Naive thymus-derived CD4-positive, alpha-beta T cell (primary cell): ENCODE results near the gene CDH4. TPM values are rescaled to one million over a fixed set of nuclear protein-coding genes. Genes with fewer than 3 reads are reported as not detected.

Experiments used
- ATAC-seq: fragments of 150-1000 bp; cut with Tn5 transposase; 2 replicates; pipeline ENCODE4 v1.10.0; 2021; ENCODE audit warnings: mild to moderate bottlenecking, moderate library complexity
- CTCF ChIA-PET: fragments of 350-600 bp; sonication (Branson Sonifier 250); formaldehyde crosslinking; loops from one replicate; lab custom pipeline; 2021; ENCODE audit warnings: antibody characterized with exemption; lab: Charles Lee
- POLR2A ChIA-PET: fragments of 350-600 bp; sonication (Branson Sonifier 250); formaldehyde crosslinking; loops from one replicate; lab custom pipeline; 2021; ENCODE audit warnings: antibody characterized with exemption, inconsistent platforms; lab: Charles Lee
- DNase-seq, 9 donors: peaks; one replicate each; pipeline versions ENCODE4 v3.0.0 to v3.0.0-alpha.2; 2020 to 2022; ENCODE audit warnings: mixed read lengths in 1 of 9
- H3K27ac ChIP-seq: one replicate; pipeline ENCODE4 v1.7.0; 2013; ENCODE audit warnings: mild to moderate bottlenecking, low read depth, low read length, moderate library complexity
- H3K27me3 ChIP-seq, 2 donors: one replicate each; pipeline ENCODE4 v1.7.0; 2013; ENCODE audit warnings: low read length in 2 of 2, mild to moderate bottlenecking in 2 of 2, moderate library complexity in 2 of 2; ENCODE audit not compliant: control insufficient read depth in 2 of 2, insufficient read depth in 2 of 2
- H3K36me3 ChIP-seq, 3 experiments: 1 replicate in 2 of 3; 2 replicates in 1 of 3; pipeline ENCODE4 v1.7.0; 2013; ENCODE audit warnings: low read length in 3 of 3, mild to moderate bottlenecking in 3 of 3, moderate library complexity in 1 of 3; ENCODE audit not compliant: insufficient read depth in 3 of 3, control insufficient read depth in 2 of 3
- H3K4me1 ChIP-seq, 2 donors: one replicate each; pipeline ENCODE4 v1.7.0; 2013; ENCODE audit warnings: low read length in 2 of 2, mild to moderate bottlenecking in 2 of 2, moderate library complexity in 1 of 2; ENCODE audit not compliant: control insufficient read depth in 2 of 2, insufficient read depth in 2 of 2
- H3K4me3 ChIP-seq: 2 replicates; pipeline ENCODE4 v1.7.0; 2013; ENCODE audit warnings: mild to moderate bottlenecking, low read length
- H3K9me3 ChIP-seq, 3 experiments: 1 replicate in 2 of 3; 2 replicates in 1 of 3; pipeline ENCODE4 v1.7.0; 2013; ENCODE audit warnings: low read length in 3 of 3; ENCODE audit not compliant: control insufficient read depth in 2 of 3
- H3K27ac Mint-ChIP-seq, 9 donors: one replicate each; pipeline ENCODE4 v1.8.0; 2020 to 2022; ENCODE audit warnings: mixed read lengths in 9 of 9, mild to moderate bottlenecking in 8 of 9, moderate library complexity in 5 of 9, inconsistent platforms in 2 of 9
- H3K27me3 Mint-ChIP-seq, 5 donors: one replicate each; pipeline ENCODE4 v1.8.0; 2021 to 2022; ENCODE audit warnings: mixed read lengths in 5 of 5, mild to moderate bottlenecking in 1 of 5
- H3K36me3 Mint-ChIP-seq, 5 donors: one replicate each; pipeline ENCODE4 v1.8.0; 2020 to 2022; ENCODE audit warnings: mixed read lengths in 5 of 5, mild to moderate bottlenecking in 3 of 5, inconsistent platforms in 1 of 5
- H3K4me1 Mint-ChIP-seq, 7 donors: one replicate each; pipeline ENCODE4 v1.8.0; 2020 to 2022; ENCODE audit warnings: mixed read lengths in 7 of 7, mild to moderate bottlenecking in 3 of 7, inconsistent platforms in 1 of 7
- H3K4me3 Mint-ChIP-seq, 10 donors: one replicate each; pipeline ENCODE4 v1.8.0; 2020 to 2022; ENCODE audit warnings: mild to moderate bottlenecking in 10 of 10, mixed read lengths in 10 of 10, moderate library complexity in 6 of 10, inconsistent platforms in 2 of 10
- H3K9me3 Mint-ChIP-seq, 11 donors: one replicate each; pipeline ENCODE4 v1.8.0; 2020 to 2022; ENCODE audit warnings: mixed read lengths in 11 of 11, mild to moderate bottlenecking in 4 of 11, inconsistent platforms in 1 of 11, moderate library complexity in 1 of 11
- intact Hi-C, 2 donors: fragments of 100-400 bp; cut with micrococcal nuclease; formaldehyde crosslinking; loops; one replicate each; pipeline ENCODE4 v1.15.1; 2023
- polyA plus RNA-seq, 2 donors: library from polyadenylated mRNA; unstranded; fragments of 300-500 nt; fragmentation: Illumina TruSeq; gene quantifications; one replicate each; pipeline ENCODE4 v1.2.3, GENCODE V29; 2021
- total RNA-seq, 6 experiments: library from RNA in 5 of 6; stranded (reverse) in 5 of 6; gene quantifications; 1 replicate in 5 of 6; 2 replicates in 1 of 6; pipeline ENCODE4 v1.2.3 and lab custom pipeline; 2021 to 2026

Gene CDH4
- total and polyA plus RNA-seq, 7 experiments from 2014 or later = 0.05 to 0.43 (median 0.14) TPM; not detected in 1

GRCh38 chr20:61958773-61959700 is 707.0 kb downstream of the CDH4 start:
- ATAC-seq = no peak
- H3K4me3 ChIP-seq = no peak overlapping the region
- H3K4me1 Mint-ChIP-seq = peaks cover 0 to 4% (median 0%) of the 10 kb centered on the region in 7 donors
- no peak overlapping the region for H3K4me3 Mint-ChIP-seq
- no peaks in the 10 kb centered on the region for H3K9me3 ChIP-seq
- peaks cover 0 to 8% (median 0%) of the 10 kb centered on the region in 11 donors for H3K9me3 Mint-ChIP-seq
- H3K27ac Mint-ChIP-seq = no peak overlapping the region
- no peak overlapping the region for H3K27ac ChIP-seq
- POLR2A ChIA-PET = no interaction called here
- no peaks in the 10 kb centered on the region for H3K27me3 ChIP-seq
- DNase-seq = no peak
- H3K36me3 Mint-ChIP-seq = peaks cover 0 to 11% (median 0%) of the 10 kb centered on the region in 5 donors
- CTCF ChIA-PET = no interaction called here
- intact Hi-C loops = no loop called here
- H3K27me3 Mint-ChIP-seq = peaks cover 7 to 34% (median 13%) of the 10 kb centered on the region in 5 donors
- no peaks in the 10 kb centered on the region for H3K4me1 ChIP-seq
- no peaks in the 10 kb centered on the region for H3K36me3 ChIP-seq

- H3K36me3 ChIP-seq = no peaks in the 10 kb centered on the region
- H3K9me3 ChIP-seq = no peaks in the 10 kb centered on the region
- Mint-ChIP-seq H3K27ac (no peak overlapping the region), H3K9me3 (peaks cover 0 to 8% (median 0%) of the 10 kb centered on the region in 11 donors), H3K27me3 (peaks cover 0 to 29% (median 16%) of the 10 kb centered on the region in 5 donors), H3K36me3 (peaks cover 0 to 10% (median 0%) of the 10 kb centered on the region in 5 donors), H3K4me1 (peaks cover 0 to 4% (median 0%) of the 10 kb centered on the region in 7 donors), H3K4me3 (no peak overlapping the region)
- POLR2A ChIA-PET = no interaction called here
- no peak overlapping the region for H3K27ac ChIP-seq
- DNase-seq (no peak), ATAC-seq (no peak)
- H3K4me1 ChIP-seq = no peaks in the 10 kb centered on the region
- H3K27me3 ChIP-seq = no peaks in the 10 kb centered on the region
- CTCF ChIA-PET = interaction anchor here (0.9 kb wide), 1 partner anchor 33 kb away, joined by 3 read pairs; no protein-coding TSS in a partner anchor
- intact Hi-C loops = no loop called here
- H3K4me3 ChIP-seq = no peak overlapping the region
Observed at GRCh38 chr20:61960836-61961235, 708.8 kb downstream of the CDH4 start.

GRCh38 chr20:61963149-61963548 is 711.1 kb downstream of the CDH4 start:
- no peak for ATAC-seq
- H3K9me3 Mint-ChIP-seq = peaks cover 0 to 8% (median 0%) of the 10 kb centered on the region in 11 donors

GRCh38 chr20:61963885-61964674 is 712.0 kb downstream of the CDH4 start:
- Histone ChIP-seq H3K36me3 (no peaks in the 10 kb centered on the region), H3K4me1 (no peaks in the 10 kb centered on the region), H3K27me3 (no peaks in the 10 kb centered on the region), H3K27ac (no peak overlapping the region), H3K9me3 (no peaks in the 10 kb centered on the region), H3K4me3 (no peak overlapping the region)
- Mint-ChIP-seq H3K9me3 (peaks cover 0 to 8% (median 0%) of the 10 kb centered on the region in 11 donors), H3K27me3 (peaks cover 16 to 36% (median 22%) of the 10 kb centered on the region in 5 donors), H3K4me3 (no peak overlapping the region), H3K27ac (no peak overlapping the region), H3K4me1 (peaks cover 0 to 4% (median 0%) of the 10 kb centered on the region in 7 donors), H3K36me3 (peaks cover 0 to 10% (median 0%) of the 10 kb centered on the region in 5 donors)
- intact Hi-C loops = no loop called here
- ChIA-PET POLR2A (no interaction called here), CTCF (no interaction called here)
- ATAC-seq (no peak), DNase-seq (no peak)

More at GRCh38 chr20:61963149-61963548, 711.1 kb downstream of the CDH4 start:
- Histone ChIP-seq H3K27ac (no peak overlapping the region), H3K36me3 (no peaks in the 10 kb centered on the region), H3K4me1 (no peaks in the 10 kb centered on the region), H3K9me3 (no peaks in the 10 kb centered on the region), H3K27me3 (no peaks in the 10 kb centered on the region), H3K4me3 (no peak overlapping the region)
- intact Hi-C loops = no loop called here
- CTCF ChIA-PET = no interaction called here
- POLR2A ChIA-PET = no interaction called here
- Mint-ChIP-seq H3K4me3 (no peak overlapping the region), H3K4me1 (peaks cover 0 to 4% (median 0%) of the 10 kb centered on the region in 7 donors), H3K27ac (no peak overlapping the region), H3K27me3 (peaks cover 14 to 36% (median 19%) of the 10 kb centered on the region in 5 donors), H3K36me3 (peaks cover 0 to 10% (median 0%) of the 10 kb centered on the region in 5 donors)
- DNase-seq = no peak

- no peaks in the 10 kb centered on the region for H3K36me3 ChIP-seq
- no peak overlapping the region for H3K4me3 Mint-ChIP-seq
- no peak for DNase-seq
- POLR2A ChIA-PET = no interaction called here
- no peaks in the 10 kb centered on the region for H3K27me3 ChIP-seq
- peaks cover 16 to 36% (median 22%) of the 10 kb centered on the region in 5 donors for H3K27me3 Mint-ChIP-seq
- intact Hi-C loops = no loop called here
- CTCF ChIA-PET = no interaction called here
- H3K4me1 ChIP-seq = no peaks in the 10 kb centered on the region
- H3K4me3 ChIP-seq = no peak overlapping the region
- no peaks in the 10 kb centered on the region for H3K9me3 ChIP-seq
- H3K27ac ChIP-seq = no peak overlapping the region
- H3K4me1 Mint-ChIP-seq = peaks cover 0 to 4% (median 0%) of the 10 kb centered on the region in 7 donors
- H3K36me3 Mint-ChIP-seq = peaks cover 0 to 10% (median 0%) of the 10 kb centered on the region in 5 donors
- no peak for ATAC-seq
- peaks cover 0 to 8% (median 0%) of the 10 kb centered on the region in 11 donors for H3K9me3 Mint-ChIP-seq
- H3K27ac Mint-ChIP-seq = no peak overlapping the region
Observed at GRCh38 chr20:61964675-61965605, 712.9 kb downstream of the CDH4 start.
